ENCODE data around the gene NTF3.
"Not testable (repeated sequence)": the region's sequence is repeated elsewhere in the genome, so short reads cannot be mapped to it uniquely, and the experiment has no call there.

Gene NTF3

GRCh38 chr12:5525783-5526367, 94.0 kb downstream of the NTF3 start:
- DNase-seq (ENCODE audit: low read depth in 4 of 4, low spot score in 1 of 4): no peak

- no peak for DNase-seq (ENCODE audit: low read depth in 4 of 4, low spot score in 1 of 4)
Observed at GRCh38 chr12:5533368-5533767, 101.5 kb downstream of the NTF3 start.

GRCh38 chr12:5534426-5535199, 102.7 kb downstream of the NTF3 start:
- DNase-seq (ENCODE audit: low read depth in 4 of 4, low spot score in 1 of 4): no peak

GRCh38 chr12:5535541-5535940, 103.6 kb downstream of the NTF3 start:
- no peak for DNase-seq (ENCODE audit: low read depth in 4 of 4, low spot score in 1 of 4)

- DNase-seq (ENCODE audit: low read depth in 4 of 4, low spot score in 1 of 4): not testable (repeated sequence)
Observed at GRCh38 chr12:5537026-5537615, 105.2 kb downstream of the NTF3 start.

GRCh38 chr12:5537771-5538170, 105.9 kb downstream of the NTF3 start:
- no peak for DNase-seq (ENCODE audit: low read depth in 4 of 4, low spot score in 1 of 4)

Data from stimulated activated CD4-positive, alpha-beta T cell treated with anti-CD3 and anti-CD28 coated beads, Interleukin-1b, Interleukin-23, amount 100 ng/mL, for 24 hours (primary cell).